HUDEP-2 (cell line): ENCODE results near the gene SYT14.
"Not testable (repeated sequence)": the region's sequence is repeated elsewhere in the genome, so short reads cannot be mapped to it uniquely, and the experiment has no call there.

Experiments
- DNase-seq, 76 experiments: peaks; one replicate each; lab custom pipeline; 2025; ENCODE audit not compliant: unreplicated experiment in 76 of 76; lab: John Stamatoyannopoulos, UW

Gene SYT14

DNA sequence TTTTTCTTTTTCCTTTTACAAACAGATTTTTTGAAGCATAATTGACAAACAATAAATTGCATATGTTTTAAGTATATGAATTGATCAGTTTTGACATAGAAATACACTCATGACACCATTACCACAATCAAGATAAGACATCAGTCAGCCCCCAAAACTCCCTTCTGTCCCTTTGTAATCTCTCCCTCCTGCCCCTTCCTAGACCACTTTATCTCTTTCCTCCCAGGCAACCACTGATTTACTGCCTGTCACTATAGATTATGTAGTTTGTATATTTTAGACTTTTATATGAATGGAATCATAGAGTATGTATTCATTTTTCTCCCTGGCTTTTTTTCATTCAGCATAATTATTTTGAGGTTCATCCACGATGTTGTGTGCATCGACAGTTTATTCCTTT lies 6.9 kb upstream of the SYT14 start:
- DNase-seq = no peak

DNA sequence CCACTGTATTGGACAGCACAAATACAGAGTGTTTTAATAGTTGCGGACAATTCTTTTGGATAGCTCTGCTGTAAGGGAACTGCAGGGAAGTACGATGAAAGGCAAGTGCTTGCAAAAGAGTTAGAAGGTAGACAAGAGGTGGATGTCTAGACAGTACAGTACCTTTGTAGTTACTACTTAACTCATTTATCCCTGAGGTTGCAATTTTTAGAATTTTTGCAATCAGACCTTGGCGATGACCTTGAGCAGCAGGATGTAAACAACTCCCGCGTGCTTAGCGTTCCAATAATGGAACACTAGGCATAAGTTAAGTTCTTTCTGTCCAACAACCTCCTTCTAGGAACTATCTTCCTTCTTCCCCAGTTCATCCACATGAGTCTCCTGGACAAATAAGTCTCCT lies 1.9 kb upstream of the SYT14 start:
- DNase-seq = no peak

DNA sequence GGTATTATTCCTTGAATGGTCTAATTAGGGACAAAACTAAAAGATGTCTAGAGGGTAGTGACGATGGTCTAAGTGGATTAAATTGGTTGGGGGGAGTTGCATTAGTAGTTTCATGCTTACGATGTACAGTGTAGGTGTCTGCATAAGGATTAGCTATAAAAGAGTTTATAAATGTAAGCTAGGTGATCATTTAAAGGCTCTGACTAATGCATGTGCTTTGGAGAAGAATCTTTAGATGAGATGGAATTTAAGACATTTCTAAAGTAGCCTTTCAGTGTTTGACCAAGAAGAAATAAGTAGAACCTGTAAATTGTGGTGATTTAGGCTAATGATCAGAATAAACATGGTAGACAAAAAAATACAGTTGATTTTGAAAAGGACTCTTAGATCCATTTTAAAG lies 7.4 kb downstream of the SYT14 start:
- DNase-seq = no peak

DNA sequence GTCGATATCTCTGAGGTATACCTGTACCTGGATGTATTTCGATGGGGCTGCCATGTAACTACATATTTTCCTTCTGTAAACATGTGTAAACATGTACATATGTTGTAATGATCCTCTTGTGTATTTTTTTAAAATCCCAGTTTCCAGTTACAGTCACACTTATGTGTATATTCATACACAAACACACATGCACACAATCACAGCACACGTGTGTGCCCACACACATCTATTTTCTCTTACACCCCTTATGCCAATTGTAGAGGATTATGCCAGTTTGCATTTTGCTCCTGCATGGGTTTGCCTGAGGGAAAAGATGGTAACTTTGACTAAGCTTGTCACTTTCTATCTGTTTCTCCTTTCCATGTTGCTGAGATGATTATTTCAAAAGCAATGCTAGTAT lies 10.1 kb downstream of the SYT14 start:
- no peak for DNase-seq

DNA sequence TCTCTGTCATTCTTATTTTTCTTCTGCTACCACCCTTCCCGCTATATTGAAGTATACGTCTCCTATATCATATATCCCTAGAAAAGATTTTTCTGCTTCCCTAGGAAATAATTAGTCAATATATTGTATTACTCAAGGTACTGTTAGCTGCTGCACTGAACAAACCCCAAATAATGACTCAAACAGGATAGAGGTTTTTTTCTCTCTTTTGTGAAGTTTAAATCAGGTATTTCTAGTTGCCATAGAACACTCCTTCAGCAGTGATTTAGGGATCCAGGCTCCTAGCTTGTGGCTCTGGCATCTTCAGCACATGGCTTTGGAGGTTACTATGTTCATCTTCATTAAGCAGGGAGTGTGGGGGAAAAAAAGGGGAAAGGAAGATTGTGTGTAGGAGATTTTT lies 18.1 kb downstream of the SYT14 start:
- DNase-seq = no peak

DNA sequence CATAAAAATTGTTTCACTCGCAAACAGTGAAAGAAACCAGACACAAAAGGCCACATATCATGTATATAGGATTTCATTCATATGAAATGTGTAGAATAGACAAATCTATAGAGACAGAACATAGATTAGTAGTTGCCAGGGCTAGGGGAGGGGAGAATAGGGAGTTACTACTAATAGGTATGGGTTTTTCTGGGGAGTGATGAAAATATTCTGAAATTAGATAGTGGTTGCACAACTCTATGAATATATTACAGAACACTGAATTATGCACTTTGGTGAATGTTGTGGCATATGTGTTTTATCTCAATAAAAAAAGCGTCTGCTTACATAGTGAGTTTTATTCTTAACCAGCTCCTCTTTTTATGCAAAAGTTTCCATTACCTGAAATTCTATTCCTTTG lies 21.6 kb downstream of the SYT14 start:
- DNase-seq = no peak

DNA sequence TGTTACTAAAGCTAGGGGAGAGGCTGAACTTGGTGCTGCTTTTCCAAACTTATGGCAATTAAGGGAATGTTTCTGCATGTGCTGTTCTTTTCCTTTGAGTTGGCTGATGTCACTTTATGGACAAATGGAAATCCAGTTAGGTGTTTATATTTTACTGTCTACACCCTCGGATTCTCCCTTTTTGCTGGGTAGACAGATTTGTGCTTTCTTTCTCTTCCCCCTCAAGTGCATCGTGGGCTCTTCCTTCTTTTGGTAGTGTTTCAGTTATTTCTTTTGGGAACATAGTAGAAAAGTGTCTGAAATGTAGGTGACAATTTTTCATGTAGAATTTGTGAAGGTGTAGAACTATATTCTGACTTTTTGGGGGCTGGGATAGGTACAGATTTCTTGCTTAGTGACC lies 22.9 kb downstream of the SYT14 start:
- DNase-seq = no peak

DNA sequence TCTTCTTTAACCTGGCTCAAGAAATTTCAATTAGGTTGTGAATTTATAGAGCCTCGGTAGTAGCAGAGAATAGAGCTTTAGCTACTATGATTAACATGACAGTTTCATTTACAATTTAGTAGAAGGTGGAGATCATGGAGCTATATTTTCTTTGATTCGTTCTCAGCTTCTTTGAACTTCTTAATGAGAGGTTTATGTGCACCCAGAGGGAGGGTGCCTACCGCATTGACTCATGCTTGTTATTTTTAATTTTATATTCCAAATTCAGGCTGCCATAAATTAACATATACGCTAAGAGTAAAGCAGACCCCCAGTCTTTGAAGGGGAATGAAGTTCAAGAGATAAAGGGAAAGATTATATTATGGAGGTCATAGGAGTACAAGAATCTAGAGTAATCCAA lies 24.4 kb downstream of the SYT14 start:
- no peak for DNase-seq

DNA sequence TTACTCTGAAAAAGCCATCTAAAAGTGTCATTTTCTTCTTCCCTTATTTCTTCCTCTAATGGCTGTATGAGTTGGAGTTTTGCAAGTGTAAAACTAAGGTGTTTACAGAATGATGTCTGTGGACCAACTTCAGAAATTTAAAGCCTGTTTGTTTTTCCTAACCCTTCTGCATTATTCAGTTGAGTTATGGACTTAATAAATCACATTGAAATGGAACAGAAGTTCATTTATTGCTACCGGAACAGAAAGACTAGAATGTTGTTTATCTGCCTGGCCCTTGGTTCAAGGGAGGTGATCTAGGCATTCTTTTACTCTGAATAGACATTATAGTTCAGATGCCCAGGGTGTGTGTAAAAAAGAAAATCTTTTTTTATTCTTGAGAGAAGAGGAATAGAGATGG lies 24.8 kb downstream of the SYT14 start:
- DNase-seq = no peak

DNA sequence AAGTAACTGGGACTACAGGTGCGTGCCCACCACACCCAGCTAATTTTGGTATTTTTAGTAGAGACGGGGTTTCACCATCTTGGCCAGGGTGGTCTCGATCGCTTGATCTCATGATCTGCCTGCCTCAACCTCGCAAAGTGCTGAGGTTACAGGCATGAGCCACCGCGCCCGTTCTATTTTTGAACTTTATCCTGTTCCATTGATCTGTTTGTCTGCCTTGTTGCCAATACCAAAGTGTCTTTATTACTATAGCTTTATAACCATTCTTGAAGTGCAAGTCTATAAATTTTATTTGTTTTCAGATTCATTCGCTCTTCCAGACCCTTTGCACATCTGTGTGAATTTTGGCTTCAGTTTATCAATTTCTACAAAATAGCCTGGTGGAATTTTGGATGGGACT lies 28.0 kb downstream of the SYT14 start:
- DNase-seq = no peak

DNA sequence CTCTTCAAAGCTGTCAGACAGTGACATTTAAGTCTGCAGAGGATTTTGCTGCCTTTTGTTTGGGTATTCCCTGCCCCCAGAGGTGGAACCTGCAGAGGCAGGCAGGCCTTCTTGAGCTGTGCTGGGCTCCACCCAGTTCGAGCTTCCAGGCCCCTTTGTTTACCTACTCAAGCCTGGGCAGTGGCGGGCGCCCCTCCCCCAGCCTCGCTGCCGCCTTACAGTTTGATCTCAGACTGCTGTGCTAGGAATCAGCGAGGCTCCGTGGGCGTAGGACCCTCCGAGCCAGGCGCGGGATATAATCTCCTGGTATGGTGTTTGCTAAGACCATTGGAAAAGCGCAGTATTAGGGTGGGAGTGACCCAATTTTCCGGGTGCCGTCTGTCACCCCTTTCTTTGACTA lies 40.7 kb downstream of the SYT14 start:
- not testable (repeated sequence) for DNase-seq

DNA sequence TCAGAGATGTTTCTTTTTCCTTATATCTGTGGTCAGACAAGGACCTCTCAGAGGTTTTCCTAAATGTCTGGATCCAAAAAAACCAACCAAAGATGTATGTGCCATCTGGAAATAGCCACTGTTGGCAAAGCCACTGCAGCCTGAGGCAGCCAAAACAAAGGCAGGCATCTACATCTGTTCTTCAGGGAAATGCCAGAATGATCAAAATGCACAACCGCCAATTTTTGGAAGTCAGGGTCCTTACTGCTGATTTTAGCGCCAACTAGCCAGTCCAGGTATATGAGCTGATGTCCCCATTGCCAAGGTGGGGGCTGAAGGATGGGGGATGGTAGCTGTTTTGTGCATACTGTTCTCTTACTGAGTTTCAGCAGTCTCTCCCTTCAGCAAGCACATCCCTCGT lies 45.9 kb downstream of the SYT14 start:
- DNase-seq = no peak

DNA sequence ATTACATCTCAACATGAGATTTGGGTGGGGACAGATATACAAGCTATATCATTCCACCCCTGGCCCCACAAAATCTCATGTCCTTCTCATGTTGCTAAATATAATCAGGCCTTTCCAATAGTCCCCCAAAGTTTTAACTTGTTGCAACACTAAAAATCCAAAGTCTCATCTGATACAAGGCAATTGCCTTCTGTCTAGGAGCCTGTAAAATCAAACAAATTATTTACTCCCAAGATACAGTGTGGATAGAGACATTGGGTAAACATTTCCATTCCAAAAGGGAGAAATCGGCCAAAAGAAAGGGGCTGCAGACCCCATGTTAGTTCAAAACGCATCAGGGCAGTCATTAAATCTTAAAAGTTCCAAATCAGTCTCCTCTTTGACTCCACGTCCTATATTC lies 47.0 kb downstream of the SYT14 start:
- no peak for DNase-seq

DNA sequence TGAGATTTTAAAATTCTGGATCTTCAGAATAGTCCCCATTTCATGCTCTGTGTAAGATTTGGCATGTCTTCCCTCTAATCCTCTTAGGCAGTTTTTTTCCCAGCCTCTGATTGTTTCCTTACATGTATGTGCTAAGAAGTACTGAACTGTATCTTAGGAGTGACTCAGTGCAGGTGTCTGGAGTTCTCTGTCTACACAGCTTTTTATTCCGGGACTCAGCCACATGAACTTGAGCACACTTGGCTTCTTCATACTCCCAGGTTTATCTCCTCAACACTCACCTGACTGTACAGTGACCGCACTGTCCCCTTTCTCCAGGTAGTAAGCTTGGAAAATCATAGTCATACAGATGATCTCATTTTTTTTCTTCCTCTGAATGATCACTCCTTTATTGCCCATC lies 50.7 kb downstream of the SYT14 start:
- no peak for DNase-seq

DNA sequence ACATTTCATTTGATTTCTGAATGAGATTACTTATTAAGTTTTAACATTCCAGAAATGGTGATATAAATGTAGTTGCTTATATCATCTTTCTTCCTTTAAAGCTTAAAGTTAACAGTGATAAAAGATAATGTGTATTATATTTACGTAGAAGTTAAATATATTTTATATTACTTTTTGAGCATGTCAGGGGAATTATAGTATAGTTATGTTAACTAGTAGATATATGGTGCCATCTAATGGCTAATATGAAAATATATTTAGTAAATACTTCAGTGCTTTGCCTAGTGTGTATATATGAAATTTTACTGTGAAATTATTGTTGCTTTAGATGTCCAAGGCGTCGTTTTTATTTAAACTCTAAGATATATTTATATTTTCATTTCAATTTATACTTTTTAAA lies 51.5 kb downstream of the SYT14 start:
- DNase-seq = peak in 4 of 76 experiments; percentile 1 to 4 (median 2)

DNA sequence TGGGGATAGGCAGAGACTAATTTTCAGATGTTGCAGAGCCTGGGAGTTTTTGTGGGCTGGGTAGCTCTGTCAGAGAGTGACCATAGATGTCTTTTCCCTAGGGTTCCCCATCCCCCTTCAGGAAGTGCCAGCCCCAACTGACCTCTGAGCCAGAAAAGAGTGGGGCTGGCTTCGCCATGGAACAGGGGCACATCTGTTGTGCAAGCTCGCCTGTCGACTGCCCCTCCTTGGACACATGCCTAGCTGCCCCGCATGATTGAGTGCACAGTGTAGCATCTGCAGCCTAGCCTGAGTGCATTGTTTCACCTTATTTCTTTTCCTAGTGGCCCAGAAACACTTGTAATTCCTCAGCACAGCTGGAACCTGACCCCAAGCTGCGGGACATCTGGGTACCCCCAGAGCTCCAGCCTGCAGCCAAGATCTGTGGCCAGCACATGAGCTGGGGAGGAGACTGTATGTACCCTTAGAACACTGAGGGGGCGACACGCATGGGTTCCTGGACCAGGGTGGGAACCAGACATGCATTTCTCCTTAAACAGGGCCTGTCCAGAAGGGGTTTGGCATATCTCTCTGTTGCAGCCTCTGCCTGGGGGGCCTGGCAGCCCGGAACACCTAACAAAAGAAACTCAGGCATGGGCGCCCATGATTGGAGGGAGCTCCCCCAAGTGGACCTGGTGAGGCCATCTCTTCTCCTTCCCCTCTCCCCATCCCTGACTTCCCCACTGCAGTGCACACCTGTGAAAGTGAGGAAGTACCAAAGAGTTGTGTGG lies 55.2 kb downstream of the SYT14 start:
- DNase-seq = no peak

DNA sequence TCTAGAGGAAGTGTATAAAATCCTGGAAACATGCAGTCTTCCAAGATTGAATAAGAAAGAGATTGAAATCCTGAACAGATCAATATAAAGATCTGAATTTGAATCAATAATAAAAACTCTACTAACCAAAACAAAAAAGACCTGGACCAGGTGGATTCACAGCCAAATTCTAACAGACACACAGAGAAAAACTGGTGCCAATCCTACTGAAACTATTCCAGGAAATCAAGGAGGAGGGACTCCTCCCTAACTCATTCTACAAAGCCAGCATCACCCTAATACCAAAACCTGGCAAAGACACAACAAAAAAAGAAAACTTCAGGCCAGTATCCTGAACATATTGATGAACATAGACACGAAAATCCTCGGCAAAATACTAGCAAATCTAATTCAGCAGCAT lies 58.3 kb downstream of the SYT14 start:
- DNase-seq = no peak

DNA sequence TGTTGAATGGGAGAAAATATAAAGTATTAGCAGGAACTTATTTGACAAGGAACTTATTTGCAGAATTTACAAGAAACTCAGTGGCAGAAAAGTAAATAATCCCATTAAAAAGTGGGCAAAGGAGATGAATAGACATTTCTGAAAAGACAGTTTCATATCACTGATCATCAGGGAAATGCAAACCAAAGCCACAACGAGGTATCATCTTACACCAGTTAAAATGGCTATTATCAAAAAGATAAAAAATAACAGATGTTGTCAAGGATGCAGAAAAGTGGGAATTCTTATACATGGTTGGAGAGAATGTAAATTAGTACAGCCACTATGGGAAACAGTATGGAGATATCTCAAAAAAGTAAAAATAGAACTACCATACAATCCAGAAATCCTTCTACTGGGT lies 61.0 kb downstream of the SYT14 start:
- DNase-seq = no peak

DNA sequence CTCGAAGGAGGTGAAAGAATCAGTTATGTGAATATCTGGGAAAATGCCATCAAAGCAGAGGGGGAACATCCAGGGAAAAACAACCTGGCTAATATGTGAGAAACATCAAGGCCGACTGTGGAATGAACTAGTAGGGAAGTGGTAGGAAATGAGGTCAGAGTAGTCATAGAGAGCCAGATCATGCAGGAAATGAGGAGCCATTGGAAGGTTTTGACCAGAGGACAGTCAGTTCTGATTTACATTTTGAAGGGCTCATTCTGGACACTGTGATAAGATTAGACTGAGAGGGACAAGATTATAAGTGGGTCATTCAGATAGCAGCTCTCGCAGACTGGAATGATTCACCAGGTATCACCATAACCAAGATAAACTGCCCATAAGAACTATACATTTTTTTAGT lies 63.7 kb downstream of the SYT14 start:
- DNase-seq = no peak

DNA sequence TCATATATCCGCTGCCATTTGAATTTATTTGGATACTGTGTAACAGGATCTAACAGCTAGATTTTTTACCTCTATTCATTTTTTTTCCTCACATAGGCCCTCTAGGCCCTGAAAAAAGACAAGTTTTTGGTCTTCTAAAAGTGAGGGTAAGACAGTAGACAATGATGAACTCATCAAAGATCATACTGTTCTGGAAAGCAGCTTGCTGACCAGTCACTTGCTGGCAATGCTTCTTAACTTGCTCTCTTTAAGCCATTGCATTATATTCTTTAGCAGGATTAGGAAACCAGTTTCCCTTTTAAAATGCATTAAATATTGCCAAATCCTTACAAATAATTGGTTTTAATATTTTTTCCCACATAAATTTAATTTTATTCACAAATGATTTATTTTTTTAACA lies 65.5 kb downstream of the SYT14 start:
- DNase-seq = no peak

DNA sequence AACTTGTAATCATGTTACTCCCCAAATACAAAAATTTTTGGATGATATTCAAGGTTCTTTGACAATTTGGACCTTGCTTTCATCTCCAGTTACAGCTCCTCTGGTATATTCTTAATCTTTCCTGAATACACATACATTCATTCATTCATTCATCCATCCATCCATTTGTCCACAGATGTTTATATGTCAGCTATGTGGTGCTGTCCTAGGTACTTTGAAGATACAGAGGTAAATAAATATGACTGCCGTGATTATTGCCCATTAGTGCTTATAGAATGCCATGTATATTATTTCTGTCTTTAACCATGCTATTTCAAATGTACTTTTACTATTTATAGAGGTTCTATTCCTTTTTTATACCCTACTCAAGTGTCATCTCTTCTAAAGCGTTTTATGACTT lies 72.1 kb downstream of the SYT14 start:
- no peak for DNase-seq

DNA sequence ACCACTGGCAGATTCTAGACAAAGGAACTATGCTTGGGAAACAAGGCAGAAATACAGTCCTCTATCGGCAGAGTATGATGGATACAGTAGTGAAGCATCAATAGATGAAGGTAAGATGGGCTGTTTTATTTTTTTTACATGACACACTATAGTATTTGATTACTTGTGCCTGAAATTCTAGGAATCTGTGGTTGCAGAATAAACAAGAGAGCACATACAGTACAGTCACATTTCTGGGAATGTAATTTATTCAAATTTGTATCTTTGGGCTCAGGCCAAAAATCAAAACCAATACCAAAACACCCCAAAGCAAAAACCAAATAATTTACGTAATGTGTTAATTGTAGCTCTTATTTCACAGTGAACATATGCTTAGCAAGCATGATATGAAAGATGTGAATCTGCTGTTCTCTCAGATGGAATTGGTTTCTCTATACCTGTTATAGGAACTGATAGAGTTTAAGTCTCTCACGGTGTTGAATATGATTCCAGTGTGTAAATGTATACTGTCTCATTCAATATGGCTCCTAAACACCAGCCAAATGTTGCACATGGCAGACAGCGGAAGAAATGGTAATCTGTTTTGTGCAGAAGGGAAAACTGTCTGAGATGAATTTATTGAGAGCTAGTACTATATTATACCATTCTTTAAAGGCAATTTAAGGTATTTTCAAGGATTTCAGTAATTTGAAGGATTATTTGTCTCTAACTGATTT lies 83.3 kb downstream of the SYT14 start:
- DNase-seq = no peak

DNA sequence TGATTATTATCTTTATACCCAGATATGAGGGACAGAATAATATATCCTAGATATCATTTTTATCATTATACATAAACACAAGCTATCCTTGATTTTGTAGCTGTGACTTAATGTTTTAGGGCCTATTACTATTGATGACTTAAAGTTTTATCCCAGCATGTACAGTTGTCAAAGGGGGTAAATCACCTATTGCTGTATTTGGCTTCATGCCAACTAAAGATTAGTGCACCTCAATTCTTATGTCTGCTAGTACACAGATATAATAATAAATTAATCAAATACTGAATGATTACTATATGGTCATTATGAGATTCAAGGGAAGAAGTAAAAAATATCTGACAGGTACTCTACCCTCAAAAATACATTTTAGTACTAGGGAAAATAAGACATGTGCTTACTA lies 84.0 kb downstream of the SYT14 start:
- no peak for DNase-seq
